Neural crest cell (in vitro differentiated cells): Measurements from ENCODE around the gene THBS2. TPM values are rescaled to one million over a fixed set of nuclear protein-coding genes. Genes with fewer than 3 reads are reported as not detected.

Experiments
- DNase-seq: peaks from one replicate; pipeline ENCODE4 v3.0.0; 2021; ENCODE audit warnings: low read depth, mixed read lengths, low spot score
- H3K27ac Mint-ChIP-seq: one replicate; pipeline ENCODE4 v1.8.0; 2021; ENCODE audit warnings: mild to moderate bottlenecking, mixed read lengths; ENCODE audit not compliant: unreplicated experiment
- H3K27me3 Mint-ChIP-seq: 2 replicates; pipeline ENCODE4 v1.8.0; 2021; ENCODE audit warnings: low read depth, mild to moderate bottlenecking, mixed read lengths
- H3K36me3 Mint-ChIP-seq: 2 replicates; pipeline ENCODE4 v1.8.0; 2021; ENCODE audit warnings: low read depth, mild to moderate bottlenecking, mixed read lengths
- H3K4me1 Mint-ChIP-seq: 2 replicates; pipeline ENCODE4 v1.8.0; 2021; ENCODE audit warnings: mixed read lengths
- H3K4me3 Mint-ChIP-seq: one replicate; pipeline ENCODE4 v1.8.0; 2021; ENCODE audit warnings: mild to moderate bottlenecking, mixed read lengths
- H3K9me3 Mint-ChIP-seq: 2 replicates; pipeline ENCODE4 v1.8.0; 2021; ENCODE audit warnings: mixed read lengths
- CTCF ChIP-seq: fragments of 200-600 bp; sonication (generic); conservative IDR thresholded peaks from 2 replicates; pipeline ENCODE4 v1.5.0; 2021; ENCODE audit warnings: antibody characterized with exemption, mild to moderate bottlenecking
- total RNA-seq: library from RNA; stranded (reverse); gene quantifications from 2 replicates; pipeline ENCODE4 v1.2.1, GENCODE V29; 2021

The THBS2 gene
- total RNA-seq, 1 donor from 2014 or later, result 1.3 TPM

- no peak for DNase-seq
- no peak for TF ChIP-seq CTCF
- no peaks in the 10 kb centered on the region for H3K9me3 Mint-ChIP-seq
- H3K27me3 Mint-ChIP-seq, result no peaks in the 10 kb centered on the region
- no peaks in the 10 kb centered on the region for H3K36me3 Mint-ChIP-seq
- peaks cover 5% of the 10 kb centered on the region for H3K4me1 Mint-ChIP-seq
- no peak overlapping the region for H3K4me3 Mint-ChIP-seq
- peak overlapping the region; percentile 15 for H3K27ac Mint-ChIP-seq
Observed at GRCh38 chr6:169169941-169170582, 83.6 kb downstream of the THBS2 start.

GRCh38 chr6:169169375-169169774 lies 84.3 kb downstream of the THBS2 start:
- Mint-ChIP-seq H3K27me3 (no peaks in the 10 kb centered on the region), H3K36me3 (no peaks in the 10 kb centered on the region), H3K4me1 (peaks cover 5% of the 10 kb centered on the region), H3K9me3 (no peaks in the 10 kb centered on the region), H3K4me3 (no peak overlapping the region), H3K27ac (peak overlapping the region; percentile 45)
- TF ChIP-seq CTCF, result no peak
- DNase-seq, result no peak

GRCh38 chr6:169168706-169169105 lies 84.9 kb downstream of the THBS2 start:
- no peak for TF ChIP-seq CTCF
- H3K27me3 Mint-ChIP-seq, result no peaks in the 10 kb centered on the region
- no peak for DNase-seq
- no peaks in the 10 kb centered on the region for H3K9me3 Mint-ChIP-seq
- peaks cover 5% of the 10 kb centered on the region for H3K4me1 Mint-ChIP-seq
- H3K36me3 Mint-ChIP-seq, result no peaks in the 10 kb centered on the region
- no peak overlapping the region for H3K27ac Mint-ChIP-seq
- H3K4me3 Mint-ChIP-seq, result no peak overlapping the region

GRCh38 chr6:169168302-169168630 lies 85.4 kb downstream of the THBS2 start:
- Mint-ChIP-seq H3K4me1 (peaks cover 5% of the 10 kb centered on the region), H3K27ac (no peak overlapping the region), H3K9me3 (no peaks in the 10 kb centered on the region), H3K36me3 (no peaks in the 10 kb centered on the region), H3K27me3 (no peaks in the 10 kb centered on the region), H3K4me3 (no peak overlapping the region)
- no peak for DNase-seq
- TF ChIP-seq CTCF, result no peak

GRCh38 chr6:169167581-169168301 lies 85.9 kb downstream of the THBS2 start:
- no peak overlapping the region for H3K27ac Mint-ChIP-seq
- H3K4me3 Mint-ChIP-seq, result no peak overlapping the region
- no peaks in the 10 kb centered on the region for H3K36me3 Mint-ChIP-seq
- peaks cover 5% of the 10 kb centered on the region for H3K4me1 Mint-ChIP-seq
- no peaks in the 10 kb centered on the region for H3K27me3 Mint-ChIP-seq
- no peak for TF ChIP-seq CTCF
- DNase-seq, result no peak
- no peaks in the 10 kb centered on the region for H3K9me3 Mint-ChIP-seq
